GM21528 (cell line): ENCODE data around the gene VAV3.

Source experiments
- ATAC-seq: cut with Tn5 transposase; IDR thresholded peaks from one replicate; pipeline ENCODE4 v1.9.1; 2021; ENCODE audit warnings: mild to moderate bottlenecking, moderate library complexity; ENCODE audit not compliant: unreplicated experiment, low FRiP score

Gene VAV3

DNA sequence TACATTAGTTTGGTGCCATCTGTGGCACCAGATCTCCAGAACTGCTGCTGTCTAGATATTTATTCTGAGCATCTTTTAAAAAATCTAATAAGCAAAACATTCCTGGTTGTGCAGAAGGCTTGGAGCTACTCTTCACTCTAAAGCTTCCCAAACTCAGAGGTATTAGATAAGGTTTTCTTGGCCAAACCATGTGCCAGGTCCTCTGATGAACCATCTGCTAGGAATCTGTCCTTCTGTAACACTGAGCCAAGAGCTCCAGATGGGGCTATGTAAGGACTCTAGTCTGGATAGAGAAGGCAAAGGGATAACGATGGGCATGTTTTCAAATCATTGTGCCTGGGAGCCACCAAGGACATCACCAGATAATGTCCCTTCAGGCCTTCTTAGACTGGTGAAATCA lies 413.5 kb downstream of the VAV3 start:
- no peak for ATAC-seq

DNA sequence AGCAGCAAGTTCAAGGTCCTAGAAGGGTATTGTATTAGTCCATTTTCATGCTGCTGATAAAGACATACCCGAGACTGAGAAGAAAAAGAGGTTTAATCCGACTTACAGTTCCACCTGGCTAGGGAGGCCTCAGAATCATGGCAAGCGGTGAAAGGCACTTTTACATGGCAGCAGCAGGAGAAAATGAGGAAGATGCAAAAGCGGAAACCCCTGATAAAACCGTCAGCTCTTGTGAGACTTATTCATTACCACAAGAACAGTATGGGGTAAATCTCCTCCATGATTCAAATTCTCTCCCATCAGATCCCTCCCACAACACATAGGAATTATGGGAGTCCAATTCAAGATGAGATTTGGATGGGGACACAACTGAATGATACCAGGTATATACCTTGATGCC lies 414.6 kb downstream of the VAV3 start:
- no peak for ATAC-seq

DNA sequence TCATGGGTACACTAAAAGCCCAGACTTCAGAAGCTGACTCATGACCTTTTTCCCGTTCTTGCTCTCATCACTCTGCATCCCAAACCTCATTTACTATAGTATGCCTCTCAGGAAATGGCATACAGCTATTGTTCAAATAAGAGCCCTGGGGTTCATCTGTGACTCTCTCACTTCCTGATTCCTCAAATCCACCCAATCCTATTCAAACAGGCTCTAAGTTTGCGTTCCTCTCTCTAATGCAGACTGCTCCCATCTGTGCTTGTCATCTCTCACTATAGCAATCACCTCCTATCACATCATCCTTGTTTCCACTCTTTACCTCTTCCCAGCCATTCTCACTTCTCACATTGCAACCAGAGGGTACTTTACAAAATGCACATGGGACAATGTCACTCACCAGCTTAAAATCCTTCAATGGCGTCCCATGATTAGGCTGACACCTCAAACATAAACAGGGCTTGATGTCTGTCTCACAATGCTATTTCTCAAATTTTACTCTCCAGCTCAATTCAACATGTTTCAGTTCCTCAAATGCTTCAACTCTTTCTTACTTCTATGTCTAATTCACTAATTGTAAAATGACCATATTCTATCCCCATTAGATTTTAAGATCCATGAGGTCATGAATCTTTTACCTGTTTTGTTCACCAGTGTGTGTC lies 415.7 kb downstream of the VAV3 start:
- no peak for ATAC-seq

DNA sequence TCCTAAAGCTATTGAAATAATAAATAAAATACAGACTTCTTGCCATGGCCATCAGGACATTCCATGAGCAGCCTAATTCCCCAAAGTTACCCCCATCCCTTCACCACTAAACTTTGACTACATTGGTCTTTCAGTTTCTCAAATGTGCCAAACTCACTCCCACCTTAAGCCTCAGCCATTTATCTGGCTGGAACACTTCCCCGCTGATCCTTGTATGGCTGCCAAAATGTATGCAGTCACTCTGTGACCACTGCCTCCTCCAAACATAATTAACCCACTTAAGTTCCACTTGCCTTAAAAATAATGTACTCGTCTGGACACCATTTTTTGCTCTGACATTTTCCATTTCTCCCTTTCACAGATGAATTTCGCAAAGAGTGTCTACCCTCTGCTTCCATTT lies 416.7 kb downstream of the VAV3 start:
- no peak for ATAC-seq

DNA sequence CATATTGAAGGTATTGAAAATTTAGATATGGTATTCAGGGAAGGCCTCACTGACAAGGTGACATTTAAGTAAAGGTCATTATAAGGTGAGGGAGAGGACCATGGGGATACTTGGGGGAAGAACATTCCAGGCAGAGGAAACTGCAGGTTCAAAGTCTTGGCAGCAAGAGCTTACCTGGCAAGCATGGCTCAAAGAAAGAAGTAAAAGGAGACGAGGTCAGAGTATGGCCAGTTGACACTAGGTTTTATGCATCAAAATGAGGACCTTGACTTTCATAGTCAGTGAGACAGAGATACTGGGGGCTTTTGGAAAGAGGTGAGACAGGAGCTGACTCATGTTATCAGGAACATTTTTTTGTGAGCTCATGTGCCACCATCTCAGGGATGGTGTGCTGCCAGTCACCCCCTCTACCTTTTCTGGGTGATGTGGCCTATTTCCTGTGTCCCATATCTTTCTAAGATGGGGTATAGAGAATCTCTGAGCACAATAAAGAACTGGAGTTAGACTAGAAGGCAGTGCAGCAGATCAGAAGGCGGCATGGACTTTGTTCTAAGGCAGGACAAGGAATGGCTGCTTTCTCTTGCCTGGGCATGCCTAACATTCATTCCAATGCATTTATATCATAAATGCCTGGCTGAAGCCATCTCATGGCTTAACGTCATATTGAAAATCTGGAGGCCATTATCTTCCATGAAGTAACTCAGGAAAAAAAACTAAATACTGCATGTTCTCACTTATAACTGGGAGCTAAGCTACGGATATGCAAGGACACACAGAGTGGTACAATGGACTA lies 417.4 kb downstream of the VAV3 start:
- no peak for ATAC-seq

DNA sequence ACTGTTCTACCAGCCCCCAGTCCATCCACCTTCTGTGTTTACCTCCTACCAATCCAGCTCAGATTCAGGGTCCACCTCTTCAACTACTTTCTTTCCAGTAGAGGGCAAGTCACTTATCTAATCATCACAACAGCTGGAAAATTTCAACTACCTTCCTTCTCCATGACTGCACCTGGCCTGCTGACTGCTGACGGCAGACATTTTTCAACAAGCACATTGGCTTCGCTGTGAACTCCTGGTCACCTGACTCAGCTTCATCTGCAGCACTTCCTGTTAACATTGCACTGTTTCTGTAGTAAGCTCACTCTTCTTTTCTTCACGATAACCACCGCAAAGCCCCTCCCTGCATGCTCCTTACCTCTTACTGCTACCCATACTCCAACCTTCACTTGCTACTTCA lies 418.4 kb downstream of the VAV3 start:
- ATAC-seq = no peak

DNA sequence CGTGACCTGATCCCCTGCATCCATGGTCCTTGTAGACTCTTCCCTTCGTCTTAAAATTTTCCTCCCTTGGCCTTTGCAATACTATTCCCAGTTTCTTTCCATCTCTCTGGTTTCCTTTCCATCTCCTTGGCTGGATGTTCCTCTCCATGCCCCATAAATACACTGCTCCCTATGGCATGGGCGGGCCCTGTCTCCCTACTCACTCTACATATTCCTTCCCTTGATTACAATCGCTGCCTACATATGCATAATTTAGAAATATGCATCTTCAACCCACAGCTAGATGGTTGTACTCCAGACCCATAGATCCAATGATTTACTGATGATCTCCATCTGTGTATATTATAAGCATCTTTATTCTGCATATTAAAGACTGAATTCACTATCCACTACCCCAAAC lies 419.1 kb downstream of the VAV3 start:
- no peak for ATAC-seq

DNA sequence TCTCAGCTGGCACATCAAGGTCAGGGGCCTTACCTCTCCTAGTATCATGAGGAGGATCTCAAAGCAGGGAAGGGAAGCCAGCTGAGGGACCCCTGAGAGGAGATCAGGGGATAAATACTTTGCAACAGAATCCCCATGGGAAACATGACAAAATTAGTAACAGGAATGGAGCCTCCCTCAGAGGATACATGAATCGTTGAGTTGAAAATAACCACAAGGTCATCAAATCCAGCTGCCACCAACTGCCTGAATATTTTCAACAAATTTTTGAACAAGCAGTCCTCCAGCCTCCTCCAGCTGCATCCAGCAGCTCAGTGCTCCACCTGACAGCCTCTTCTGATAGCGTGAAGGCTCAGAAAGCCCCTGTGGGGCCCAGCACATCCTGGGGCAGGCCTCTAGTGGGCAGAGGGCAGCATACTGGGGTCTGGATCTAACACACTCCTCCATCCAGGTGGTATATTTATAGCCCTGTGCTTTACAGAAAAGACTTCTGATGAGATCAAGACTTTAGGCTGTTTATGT lies 419.9 kb downstream of the VAV3 start:
- ATAC-seq = no peak

DNA sequence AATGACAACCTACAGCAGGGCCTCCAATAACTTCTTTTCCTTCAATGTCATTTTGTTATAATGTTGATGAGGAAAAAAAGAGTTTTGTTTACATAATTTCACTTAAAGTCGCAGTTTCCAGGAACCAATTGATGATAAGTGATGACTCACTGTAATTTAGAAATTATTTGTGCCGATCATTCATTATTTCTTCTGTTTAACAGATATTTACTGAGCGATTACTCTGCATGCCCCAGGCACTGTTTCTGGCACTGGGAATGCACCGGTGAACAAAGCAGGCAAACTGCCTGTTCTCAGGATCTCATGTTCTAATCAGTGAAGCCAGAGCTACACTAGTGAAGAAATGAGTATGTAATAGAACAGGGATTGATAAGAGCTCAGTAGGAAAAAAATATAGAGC lies 420.7 kb downstream of the VAV3 start:
- no peak for ATAC-seq

DNA sequence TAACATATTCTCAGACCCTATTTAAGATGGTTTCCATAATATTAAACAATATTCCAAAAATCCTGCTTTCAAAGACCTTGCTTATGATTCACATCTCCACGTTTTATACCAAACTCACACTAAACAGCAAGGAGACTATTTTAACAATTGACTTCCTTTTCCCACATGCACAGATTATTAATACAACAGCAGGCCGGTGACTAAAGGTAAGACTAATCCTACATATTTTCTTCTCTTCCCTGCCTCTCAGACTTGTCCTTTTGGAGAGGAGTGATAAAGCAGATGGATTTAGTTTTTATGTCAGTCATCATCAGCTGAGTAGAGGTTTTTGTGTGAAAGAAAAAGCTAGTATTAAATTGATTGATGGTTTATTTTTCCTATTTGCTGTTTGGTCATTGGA lies 423.6 kb downstream of the VAV3 start:
- ATAC-seq = no peak

DNA sequence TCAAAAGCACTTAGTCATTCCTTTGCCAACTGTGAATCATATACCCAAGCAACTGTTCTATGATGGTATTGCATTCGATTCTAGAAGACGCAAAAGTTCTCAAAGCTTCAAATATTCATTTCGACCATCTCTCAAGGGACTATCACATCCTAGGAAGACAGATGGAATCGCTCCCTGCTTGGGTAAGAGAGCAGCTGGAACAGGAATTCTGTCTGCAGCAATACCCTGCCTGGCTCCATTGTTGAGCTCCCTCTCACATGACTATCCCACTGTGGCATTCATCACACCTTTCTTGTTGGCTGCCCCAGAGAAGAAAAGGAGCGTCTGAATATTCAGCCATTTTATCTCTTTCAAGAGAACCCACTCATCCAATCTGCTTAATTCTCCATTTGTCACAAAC lies 426.5 kb downstream of the VAV3 start:
- no peak for ATAC-seq

DNA sequence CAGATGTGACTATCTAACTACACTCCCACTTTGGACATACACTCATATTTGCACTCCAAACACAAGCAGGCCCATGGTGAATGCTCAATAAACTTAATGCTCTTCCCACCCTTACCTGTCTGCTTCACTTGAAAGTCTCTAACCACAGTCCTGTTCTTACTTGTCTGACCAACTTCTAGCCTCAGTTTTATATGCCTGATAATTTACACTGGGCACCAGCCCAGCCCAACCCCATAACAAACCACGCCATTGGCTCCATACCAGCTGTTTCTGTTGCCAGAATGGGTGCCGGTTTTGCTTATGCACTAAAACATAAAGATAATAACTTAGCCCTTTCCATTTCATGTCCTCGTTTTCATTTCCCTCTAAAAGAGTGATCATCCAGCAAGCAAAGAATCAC lies 428.7 kb downstream of the VAV3 start:
- ATAC-seq = no peak

DNA sequence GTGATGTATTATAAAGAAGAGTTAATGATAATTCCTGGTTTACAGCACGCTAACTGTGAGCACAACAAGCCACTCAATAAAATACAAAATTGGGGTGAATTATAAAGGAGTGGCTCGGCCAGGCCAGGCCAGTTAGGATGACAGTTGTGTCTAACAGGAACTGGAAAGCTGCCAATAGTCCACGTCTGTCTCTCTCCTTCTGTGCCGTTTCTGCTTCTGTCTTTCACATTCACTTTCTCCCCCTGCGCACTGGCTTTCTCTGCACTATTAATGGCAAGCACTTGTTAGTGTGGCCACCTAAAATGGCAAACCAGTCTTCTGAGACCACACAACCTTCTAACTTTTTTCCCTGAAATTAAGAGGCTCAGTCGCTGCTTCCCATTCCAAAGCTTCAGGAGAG lies 429.9 kb downstream of the VAV3 start:
- ATAC-seq = no peak

DNA sequence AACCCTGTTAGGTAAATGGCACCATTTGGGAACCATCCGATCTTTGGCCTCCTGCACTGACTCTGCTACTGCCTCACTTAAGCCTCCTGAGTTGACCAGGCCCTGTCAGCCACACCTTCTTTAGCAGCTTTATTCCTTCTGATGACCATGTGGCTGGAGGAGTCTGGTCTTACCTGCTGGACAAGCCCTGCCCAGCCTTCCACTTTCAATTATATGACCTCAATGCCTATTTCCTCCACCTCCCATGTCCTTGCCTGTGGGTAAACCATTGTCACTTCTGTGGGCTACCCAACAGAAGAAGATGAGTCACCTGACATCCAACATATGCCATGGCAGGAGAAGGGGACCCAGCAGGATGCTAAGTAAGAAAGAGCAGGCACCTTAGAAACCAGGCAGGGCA lies 430.3 kb downstream of the VAV3 start:
- no peak for ATAC-seq

DNA sequence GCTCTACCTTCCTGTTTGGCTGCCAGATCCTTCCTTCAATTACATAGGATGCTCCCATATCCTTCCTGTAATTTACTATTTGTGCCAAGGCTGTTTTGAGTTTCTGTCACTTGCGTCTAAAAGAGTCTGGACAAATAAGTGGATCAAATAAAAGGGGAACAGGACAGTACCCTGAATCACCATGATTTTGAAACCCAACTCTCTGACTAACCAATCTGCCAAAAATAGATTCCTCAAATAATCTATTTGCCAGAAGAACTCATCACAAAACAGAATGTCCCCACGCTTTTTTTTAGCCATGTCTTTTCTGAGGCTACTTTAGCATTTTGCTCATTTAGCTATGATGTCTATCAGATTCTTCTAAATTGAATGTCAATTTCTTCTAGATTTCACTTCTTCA lies 431.5 kb downstream of the VAV3 start:
- no peak for ATAC-seq

DNA sequence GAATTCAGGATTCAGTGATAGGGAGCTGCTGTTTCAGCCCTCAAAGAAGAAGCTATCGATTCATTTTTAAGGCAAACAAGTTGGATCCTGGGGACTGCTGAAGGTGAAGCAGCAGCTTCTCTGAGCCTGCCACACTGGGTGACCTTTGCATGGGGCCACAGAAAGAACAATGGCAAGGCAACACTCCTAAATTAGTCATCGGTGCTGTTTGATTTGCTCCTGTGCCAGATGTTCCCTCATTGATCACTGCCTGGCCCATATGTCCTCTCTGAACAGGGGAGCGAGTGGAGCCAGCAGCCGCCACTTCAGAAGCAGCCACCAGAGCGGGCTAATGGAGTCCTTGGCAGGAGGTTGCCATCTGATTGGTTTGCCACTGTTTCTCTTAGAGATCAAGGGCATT lies 432.7 kb downstream of the VAV3 start:
- no peak for ATAC-seq

DNA sequence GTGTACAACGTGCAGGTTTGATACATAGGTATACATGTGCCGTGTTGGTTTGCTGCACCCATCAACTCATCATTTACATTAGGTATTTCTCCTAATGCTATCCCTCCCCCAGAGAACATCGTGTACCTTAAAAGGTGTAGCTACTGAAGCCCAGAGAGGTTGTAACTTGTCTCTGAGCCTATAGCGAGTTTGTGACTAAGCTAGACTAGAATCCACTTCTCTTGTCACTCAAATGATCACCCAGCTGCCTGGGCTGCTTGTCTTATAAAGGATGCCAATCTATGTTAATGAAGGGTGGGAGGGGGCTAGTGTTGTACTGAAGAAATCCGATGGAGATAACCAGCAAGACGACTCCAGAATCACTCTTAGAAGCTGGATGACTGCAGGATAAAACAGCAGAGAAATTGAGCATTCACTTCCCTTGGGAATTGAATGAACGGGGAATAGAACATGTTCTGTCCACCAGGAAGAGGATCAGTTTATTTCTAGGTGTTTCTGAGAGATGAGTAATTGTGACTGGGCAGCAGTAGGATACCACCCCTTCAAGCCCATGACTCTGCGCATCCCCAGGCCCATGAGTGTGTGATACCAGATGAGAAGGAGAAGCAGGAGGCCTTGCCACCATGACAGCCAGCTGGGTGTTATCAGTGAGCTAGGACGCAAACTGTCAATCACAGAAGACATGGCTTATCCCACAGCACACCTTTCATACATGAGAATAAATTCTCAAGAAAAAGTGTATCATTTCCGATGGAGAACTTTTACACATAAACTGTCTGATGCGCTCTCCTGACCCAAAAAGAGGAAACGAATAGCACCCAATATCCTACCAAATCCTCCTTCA lies 433.7 kb downstream of the VAV3 start:
- no peak for ATAC-seq

DNA sequence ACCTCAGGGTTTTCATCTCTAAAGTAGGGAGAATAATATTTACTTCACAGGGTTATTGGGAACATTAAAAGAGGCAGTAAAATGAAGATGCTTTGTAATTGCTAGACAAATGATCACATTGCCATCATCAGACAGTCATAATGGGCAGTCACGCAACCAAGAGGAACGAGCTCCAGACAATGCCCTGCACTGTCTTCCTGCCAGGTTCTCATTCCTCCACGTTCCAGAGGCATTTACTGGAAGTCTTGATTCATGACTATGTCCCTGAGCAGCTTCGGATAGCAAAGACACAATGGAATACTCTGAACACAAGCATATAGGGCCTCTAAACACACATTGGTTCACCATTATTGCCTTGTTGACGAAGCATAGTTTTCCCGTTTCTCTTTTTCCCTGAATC lies 434.4 kb downstream of the VAV3 start:
- ATAC-seq = no peak

DNA sequence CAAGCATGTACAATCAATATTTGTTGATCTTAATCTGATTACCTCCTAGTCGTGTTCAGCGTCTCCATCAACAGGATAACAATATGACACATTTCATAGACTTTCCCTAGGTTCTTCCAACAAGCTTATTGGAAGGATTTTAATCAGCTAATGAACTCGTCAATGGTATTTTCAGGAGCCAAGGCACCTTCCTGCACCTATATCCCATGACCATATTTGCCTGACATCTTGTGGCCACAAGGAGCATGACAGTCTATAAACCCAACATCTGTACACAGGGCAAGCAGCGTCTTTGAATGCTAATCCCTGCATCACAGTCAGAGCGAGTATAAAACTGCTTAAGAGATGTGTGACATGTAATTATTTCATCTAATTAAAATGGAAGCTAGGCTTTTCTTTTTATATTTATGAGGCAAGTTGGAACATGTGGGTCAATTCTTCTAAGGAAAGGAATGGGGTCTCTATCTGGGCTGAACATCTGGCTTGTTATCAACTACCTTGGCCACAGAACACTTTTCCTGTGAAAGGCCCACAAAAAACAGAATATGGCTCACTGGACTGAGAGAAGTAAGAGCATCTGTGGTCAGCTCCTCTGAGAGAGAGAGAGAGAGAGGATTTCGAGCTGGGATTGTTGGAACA lies 435.4 kb downstream of the VAV3 start:
- ATAC-seq = peak; percentile 96

DNA sequence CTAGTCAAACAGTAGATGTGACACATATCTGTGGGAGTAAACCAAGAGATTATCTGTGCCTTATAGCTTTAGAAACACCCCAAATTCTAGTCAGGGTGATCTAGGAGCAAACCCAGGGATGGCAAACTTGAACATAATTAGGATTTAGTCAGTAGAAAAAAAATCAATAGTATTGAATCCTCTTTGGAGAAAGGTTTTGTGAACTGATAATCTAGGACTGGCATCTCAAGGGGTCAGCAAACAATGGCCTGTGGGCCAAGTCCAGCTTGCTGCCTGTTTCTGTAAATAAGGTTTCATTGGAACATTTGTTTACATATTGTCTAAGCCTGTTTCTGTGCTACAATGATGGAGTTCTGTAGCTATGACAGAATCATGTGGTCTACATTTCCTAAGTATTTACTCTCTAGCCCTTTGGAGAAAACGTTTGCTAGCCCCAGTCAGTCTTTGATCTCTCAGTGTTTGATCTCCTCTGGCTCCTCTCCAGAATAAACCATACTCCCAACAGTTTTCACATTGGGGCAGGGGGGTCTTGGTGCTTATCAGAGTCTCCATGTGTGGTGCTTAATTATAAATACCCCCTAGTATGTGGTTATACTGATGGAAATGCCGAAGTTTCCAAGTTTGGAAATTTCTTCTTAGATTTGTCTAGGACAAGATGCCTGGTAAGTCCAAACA lies 438.3 kb downstream of the VAV3 start:
- ATAC-seq = no peak
